CD4-positive, alpha-beta T cell treated with Interferon gamma for 1 hour (primary cell): Measurements from ENCODE around the gene AKNA.
"Not testable (repeated sequence)": the region's sequence is repeated elsewhere in the genome, so short reads cannot be mapped to it uniquely, and the experiment has no call there.

ENCODE experiments used
- DNase-seq: peaks from one replicate; pipeline ENCODE4 v3.0.0-alpha.2; 2020

Gene AKNA

GRCh38 chr9:114335745-114336144, 52.0 kb downstream of the AKNA start:
- DNase-seq = no peak

- DNase-seq = no peak
These were observed 53.3 kb downstream of the AKNA start for GRCh38 chr9:114334490-114334889.

- not testable (repeated sequence) for DNase-seq
These were observed 54.1 kb downstream of the AKNA start for GRCh38 chr9:114333718-114334117.

- not testable (repeated sequence) for DNase-seq
These were observed 55.2 kb downstream of the AKNA start for GRCh38 chr9:114332474-114333040.

- DNase-seq = not testable (repeated sequence)
These were observed 56.3 kb downstream of the AKNA start for GRCh38 chr9:114331229-114332195.

- DNase-seq = no peak
These were observed 57.1 kb downstream of the AKNA start for GRCh38 chr9:114330636-114331035.

- not testable (repeated sequence) for DNase-seq
These were observed 58.2 kb downstream of the AKNA start, which contains the start of gene ORM2 for GRCh38 chr9:114329625-114330022. Gene ORM2 (plus strand): TSS chr9:114329869. CDS start chr9:114329905, 36 bp downstream.

- not testable (repeated sequence) for DNase-seq
These were observed 58.7 kb downstream of the AKNA start for GRCh38 chr9:114328937-114329624.

- not testable (repeated sequence) for DNase-seq
These were observed 59.4 kb downstream of the AKNA start for GRCh38 chr9:114328357-114328820.

- no peak for DNase-seq
These were observed 60.0 kb downstream of the AKNA start for GRCh38 chr9:114327749-114328148.

- DNase-seq = not testable (repeated sequence)
These were observed 62.0 kb downstream of the AKNA start for GRCh38 chr9:114325684-114326254.

- DNase-seq = not testable (repeated sequence)
These were observed 62.8 kb downstream of the AKNA start for GRCh38 chr9:114324965-114325364.

- DNase-seq = no peak
These were observed 63.3 kb downstream of the AKNA start for GRCh38 chr9:114324492-114324891.

- not testable (repeated sequence) for DNase-seq
These were observed 63.9 kb downstream of the AKNA start for GRCh38 chr9:114323849-114324248.

- DNase-seq = not testable (repeated sequence)
These were observed 64.8 kb downstream of the AKNA start, which contains the start of gene ORM1 for GRCh38 chr9:114322831-114323531. Gene ORM1 (plus strand): TSS chr9:114323098. CDS start chr9:114323134, 36 bp downstream.

- DNase-seq = not testable (repeated sequence)
These were observed 65.5 kb downstream of the AKNA start for GRCh38 chr9:114322160-114322818.

- no peak for DNase-seq
These were observed 66.0 kb downstream of the AKNA start for GRCh38 chr9:114321759-114322158.

- not testable (repeated sequence) for DNase-seq
These were observed 67.1 kb downstream of the AKNA start for GRCh38 chr9:114320710-114321109.

GRCh38 chr9:114319147-114319546, 68.6 kb downstream of the AKNA start:
- DNase-seq = no peak

- no peak for DNase-seq
These were observed 69.4 kb downstream of the AKNA start for GRCh38 chr9:114318416-114318815.

GRCh38 chr9:114317665-114318357, 70.0 kb downstream of the AKNA start:
- DNase-seq = no peak
